OCI-LY7 (cell line): ENCODE results near the gene SLC34A2. TPM values are rescaled to one million over a fixed set of nuclear protein-coding genes. Genes with fewer than 3 reads are reported as not detected.

ENCODE experiments used
- BruUV-seq: library from RNA; stranded (reverse); fragments of 400-500 nt; replicated peaks from 2 replicates; lab custom pipeline; 2021; lab: Mats Ljungman, UMichigan
- CTCF ChIA-PET: fragments of 300-600 bp; sonication (Branson Sonifier 250); formaldehyde crosslinking; loops from one replicate; lab custom pipeline; 2022; ENCODE audit warnings: antibody characterized with exemption; ENCODE audit not compliant: unreplicated experiment; lab: Charles Lee
- POLR2A ChIA-PET: fragments of 300-600 bp; sonication (Branson Sonifier 250); formaldehyde crosslinking; loops from one replicate; lab custom pipeline; 2022; ENCODE audit warnings: antibody characterized with exemption; lab: Charles Lee
- DNase-seq: peaks from one replicate; pipeline ENCODE4 v3.0.0-alpha.2; 2015; ENCODE audit warnings: low spot score
- H2AFZ ChIP-seq: fragments of 200-600 bp; sonication (generic), shearing (Covaris generic); 2 replicates; pipeline ENCODE4 v1.6.1; 2014; ENCODE audit warnings: mild to moderate bottlenecking, antibody characterized with exemption, low read length, moderate library complexity
- H3K27ac ChIP-seq: fragments of 200-600 bp; sonication (generic); 2 replicates; pipeline ENCODE4 v1.5.1; 2014; ENCODE audit warnings: mixed run types, low read depth, mild to moderate bottlenecking, moderate library complexity, low read length, inconsistent platforms; ENCODE audit not compliant: poor library complexity, severe bottlenecking
- H3K36me3 ChIP-seq: fragments of 200-600 bp; sonication (generic); 2 replicates; pipeline ENCODE4 v1.6.1; 2014; ENCODE audit warnings: mild to moderate bottlenecking, antibody characterized with exemption, low read length, moderate library complexity, mixed read lengths; ENCODE audit not compliant: insufficient read depth
- H3K4me1 ChIP-seq: fragments of 200-600 bp; sonication (generic); 2 replicates; pipeline ENCODE4 v1.5.1; 2014; ENCODE audit warnings: mild to moderate bottlenecking, low read length; ENCODE audit not compliant: insufficient read depth, poor library complexity, severe bottlenecking
- H3K4me2 ChIP-seq: fragments of 200-600 bp; sonication (generic); 2 replicates; pipeline ENCODE4 v1.6.1; 2014; ENCODE audit warnings: mild to moderate bottlenecking, low read length
- H3K4me3 ChIP-seq: fragments of 200-600 bp; sonication (generic); 2 replicates; pipeline ENCODE4 v1.5.1; 2014; ENCODE audit warnings: mild to moderate bottlenecking, low read depth, low read length; ENCODE audit not compliant: poor library complexity, severe bottlenecking
- H3K79me2 ChIP-seq: fragments of 200-600 bp; sonication (generic); 2 replicates; pipeline ENCODE4 v1.6.1; 2016; ENCODE audit warnings: low read depth, mild to moderate bottlenecking, low read length, moderate library complexity, mixed read lengths; ENCODE audit not compliant: insufficient read depth
- H3K9me2 ChIP-seq: fragments of 200-600 bp; sonication (generic); 2 replicates; pipeline ENCODE4 v1.6.1; 2016; ENCODE audit warnings: mild to moderate bottlenecking, low read length, mixed read lengths; ENCODE audit not compliant: insufficient read depth
- H3K9me3 ChIP-seq: fragments of 200-600 bp; sonication (generic); 2 replicates; pipeline ENCODE4 v1.6.1; 2014; ENCODE audit warnings: mild to moderate bottlenecking, mixed run types, low read length, mixed read lengths
- H4K20me1 ChIP-seq: fragments of 200-600 bp; sonication (generic); 2 replicates; pipeline ENCODE4 v1.6.1; 2014; ENCODE audit warnings: mild to moderate bottlenecking, antibody characterized with exemption, low read length, moderate library complexity, mixed read lengths; ENCODE audit not compliant: insufficient read depth
- CTCF ChIP-seq: fragments of 200-600 bp; sonication (generic); conservative IDR thresholded peaks from 2 replicates; pipeline ENCODE4 v1.5.1; 2014; ENCODE audit warnings: mild to moderate bottlenecking, antibody characterized with exemption, low read length, moderate library complexity, mixed read lengths
- EZH2phosphoT487 ChIP-seq: fragments of 200-600 bp; sonication (generic); IDR thresholded peaks from 2 replicates; pipeline ENCODE4 v1.6.1; 2018; ENCODE audit warnings: low read depth, borderline replicate concordance, mild to moderate bottlenecking, mixed run types, antibody characterized with exemption, low read length, moderate library complexity, mixed read lengths
- intact Hi-C: fragments of 100-400 bp; cut with micrococcal nuclease; formaldehyde crosslinking; loops from one replicate; pipeline ENCODE4 v1.10.0; 2022; ENCODE audit not compliant: unreplicated experiment
- total RNA-seq, 2 experiments: library from RNA; depleted of rRNA in 1 of 2; stranded (reverse); fragments of >200 nt in 1 of 2; shearing (Covaris generic) in 1 of 2; gene quantifications; 2 replicates each; pipeline ENCODE4 v1.2.3, GENCODE V29; 2014 to 2022

The SLC34A2 gene
- total RNA-seq, 2 experiments from 2014 or later = not detected

GRCh38 chr4:25722964-25723363 lies 67.3 kb downstream of the SLC34A2 start:
- intact Hi-C loops = no loop called here
- ChIA-PET CTCF (no interaction called here), POLR2A (interaction anchor here (0.7 to 1.0 kb wide), 2 partner anchors 11 to 59 kb away, joined by 3 to 4 read pairs; no protein-coding TSS in a partner anchor)
- DNase-seq = no peak
- Histone ChIP-seq H3K4me2 (no peak overlapping the region), H3K4me3 (no peak overlapping the region), H3K4me1 (no peaks in the 10 kb centered on the region), H3K27ac (no peak overlapping the region), H4K20me1 (no peaks in the 10 kb centered on the region), H3K79me2 (no peaks in the 10 kb centered on the region), H2AFZ (no peak overlapping the region), H3K9me3 (no peaks in the 10 kb centered on the region), H3K36me3 (no peaks in the 10 kb centered on the region), H3K9me2 (no peaks in the 10 kb centered on the region)
- no TSS peak for BruUV-seq
- TF ChIP-seq EZH2phosphoT487 = no peak
- TF ChIP-seq CTCF = no peak

GRCh38 chr4:25723409-25723808 lies 67.8 kb downstream of the SLC34A2 start:
- POLR2A ChIA-PET = no interaction called here
- H4K20me1 ChIP-seq = no peaks in the 10 kb centered on the region
- no peaks in the 10 kb centered on the region for H3K9me3 ChIP-seq
- no peak for TF ChIP-seq CTCF
- no peak for DNase-seq
- CTCF ChIA-PET = no interaction called here
- no peaks in the 10 kb centered on the region for H3K4me1 ChIP-seq
- no peak overlapping the region for H3K4me3 ChIP-seq
- no peak overlapping the region for H3K27ac ChIP-seq
- H3K4me2 ChIP-seq = no peak overlapping the region
- no peaks in the 10 kb centered on the region for H3K9me2 ChIP-seq
- intact Hi-C loops = no loop called here
- no peaks in the 10 kb centered on the region for H3K79me2 ChIP-seq
- no peak overlapping the region for H2AFZ ChIP-seq
- no peaks in the 10 kb centered on the region for H3K36me3 ChIP-seq
- no TSS peak for BruUV-seq

- no peak overlapping the region for H3K4me2 ChIP-seq
- TF ChIP-seq CTCF = no peak
- no TSS peak for BruUV-seq
- no peaks in the 10 kb centered on the region for H3K79me2 ChIP-seq
- ChIA-PET CTCF (no interaction called here), POLR2A (no interaction called here)
- H3K27ac ChIP-seq = no peak overlapping the region
- no peaks in the 10 kb centered on the region for H3K9me2 ChIP-seq
- H3K9me3 ChIP-seq = no peaks in the 10 kb centered on the region
- H2AFZ ChIP-seq = no peak overlapping the region
- H3K4me1 ChIP-seq = no peaks in the 10 kb centered on the region
- no peak for DNase-seq
- H4K20me1 ChIP-seq = no peaks in the 10 kb centered on the region
- H3K4me3 ChIP-seq = no peak overlapping the region
- intact Hi-C loops = no loop called here
- H3K36me3 ChIP-seq = no peaks in the 10 kb centered on the region
These were observed 70.2 kb downstream of the SLC34A2 start for GRCh38 chr4:25725870-25726269.
